ENCODE data around the gene FGD1.

The FGD1 gene

GRCh38 chrX:54397113-54397512, 98.9 kb downstream of the FGD1 start:
- no peak for DNase-seq (ENCODE audit: low read depth)
